HG02885 (cell line): Measurements from ENCODE around the gene OR2F2.

ENCODE experiments used
- ATAC-seq: cut with Tn5 transposase; IDR thresholded peaks from one replicate; pipeline ENCODE4 v1.9.1; 2021; ENCODE audit warnings: mild to moderate bottlenecking; ENCODE audit not compliant: unreplicated experiment, poor library complexity

Gene OR2F2, protein sequence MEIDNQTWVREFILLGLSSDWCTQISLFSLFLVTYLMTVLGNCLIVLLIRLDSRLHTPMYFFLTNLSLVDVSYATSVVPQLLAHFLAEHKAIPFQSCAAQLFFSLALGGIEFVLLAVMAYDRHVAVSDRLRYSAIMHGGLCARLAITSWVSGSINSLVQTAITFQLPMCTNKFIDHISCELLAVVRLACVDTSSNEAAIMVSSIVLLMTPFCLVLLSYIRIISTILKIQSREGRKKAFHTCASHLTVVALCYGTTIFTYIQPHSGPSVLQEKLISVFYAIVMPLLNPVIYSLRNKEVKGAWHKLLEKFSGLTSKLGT

DNA sequence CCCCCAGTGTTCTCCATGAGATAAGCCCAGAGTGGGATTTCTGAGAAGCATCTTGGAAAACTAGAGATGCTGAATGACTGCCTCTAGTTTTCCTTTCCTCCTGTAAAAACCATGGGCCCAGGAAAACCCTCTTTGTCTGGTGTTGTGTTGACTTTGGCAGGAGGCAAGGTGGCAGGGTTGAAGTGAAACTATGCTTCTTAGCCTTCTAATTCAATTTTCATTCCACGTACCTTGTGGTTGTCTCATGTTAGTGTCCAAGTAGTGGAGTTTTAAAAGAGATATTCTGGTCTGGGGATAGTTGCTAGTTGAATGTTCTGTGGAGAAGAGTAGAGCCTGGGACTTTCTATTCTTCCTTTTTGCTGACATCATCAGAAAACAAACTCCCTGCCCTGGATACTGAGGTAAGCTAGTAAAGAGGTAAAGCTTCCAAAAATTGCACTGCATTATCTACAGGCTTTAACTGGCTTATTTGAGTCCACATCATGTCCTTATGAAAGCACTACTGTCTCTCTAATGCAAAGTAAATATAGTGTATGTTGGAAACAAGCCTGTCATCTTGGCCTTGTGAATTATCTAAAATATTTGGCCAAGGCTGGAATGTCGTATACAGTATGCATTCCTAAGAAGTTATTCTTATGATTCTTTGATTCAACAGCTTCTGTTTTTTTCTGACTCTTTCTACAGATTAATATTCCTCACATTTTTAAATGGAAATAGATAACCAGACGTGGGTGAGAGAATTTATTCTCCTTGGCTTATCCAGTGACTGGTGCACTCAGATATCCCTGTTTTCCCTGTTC lies at the start of gene OR2F2:
TSS of gene OR2F2 (plus strand) at position 708 of the 800 bp plus-strand sequence. CDS start at position 708, 0 bp downstream.
- ATAC-seq: no peak

DNA sequence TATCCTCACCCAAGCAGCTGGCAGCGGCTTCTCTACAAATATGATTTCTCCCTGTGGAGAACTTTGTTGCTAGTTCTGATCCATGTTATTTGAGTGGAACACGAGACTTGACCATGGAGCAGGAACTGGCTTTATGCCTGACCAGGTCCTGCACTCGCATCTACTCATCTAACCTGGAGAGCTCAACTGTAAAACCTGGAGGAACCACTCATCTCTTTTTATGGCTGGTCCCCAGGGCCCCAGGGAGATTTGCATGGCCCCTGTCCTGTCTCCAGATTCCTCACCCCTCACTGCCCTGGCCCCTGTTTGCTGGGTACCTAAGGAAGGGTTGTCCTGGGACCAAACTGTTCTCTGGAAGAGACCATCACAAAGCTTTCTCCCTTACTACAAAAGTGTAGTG lies 49.1 kb upstream of the OR2F2 start:
- ATAC-seq: peak; percentile 30

DNA sequence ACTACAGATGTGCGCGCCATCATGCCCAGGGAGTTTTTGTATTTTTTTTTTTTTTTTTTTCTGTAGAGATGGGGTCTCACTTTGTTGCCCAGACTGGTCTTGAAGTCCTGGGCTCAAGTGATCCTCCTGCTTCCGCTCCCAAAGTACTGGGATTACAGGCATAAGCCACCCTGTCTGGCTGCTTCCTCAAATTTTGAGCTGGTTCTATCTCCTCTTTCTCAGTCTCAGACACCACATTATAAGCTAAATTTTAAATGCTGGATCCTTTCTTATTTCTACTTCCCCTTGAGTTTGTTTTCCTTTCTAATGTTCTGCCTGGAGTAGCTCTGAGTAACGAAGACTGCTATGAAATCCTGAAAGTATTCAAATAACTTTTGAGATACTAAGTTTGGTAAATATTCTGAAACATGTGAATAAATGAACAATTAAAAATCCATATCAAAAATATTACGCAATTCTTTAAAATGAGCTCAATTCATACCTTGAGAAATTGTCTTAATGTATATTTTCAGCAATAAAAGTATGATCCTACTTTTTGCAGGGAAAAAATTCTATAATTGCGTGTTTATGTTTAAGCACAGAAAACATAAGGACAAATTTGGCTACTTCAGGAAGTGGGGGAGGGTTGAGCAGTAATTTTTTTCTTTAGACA lies 48.1 kb upstream of the OR2F2 start:
- no peak for ATAC-seq

DNA sequence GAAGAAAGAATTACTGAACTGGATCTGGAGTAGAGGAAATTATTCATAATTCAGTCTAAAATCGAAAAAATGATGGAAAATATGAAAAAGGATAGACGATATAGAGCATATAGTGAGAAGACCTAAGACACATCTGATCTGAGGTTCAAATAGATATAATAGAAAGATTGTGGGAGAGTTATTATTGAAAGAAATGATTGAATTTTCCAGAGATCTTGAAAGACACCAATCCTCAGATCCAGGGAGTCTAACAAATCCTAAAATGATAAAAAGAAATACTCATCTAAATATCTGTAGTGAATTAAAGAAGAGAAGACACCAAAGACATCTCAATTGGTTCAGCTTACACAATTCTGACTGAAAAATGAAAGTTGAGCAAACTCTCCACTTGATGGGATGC lies 46.0 kb upstream of the OR2F2 start:
- no peak for ATAC-seq

DNA sequence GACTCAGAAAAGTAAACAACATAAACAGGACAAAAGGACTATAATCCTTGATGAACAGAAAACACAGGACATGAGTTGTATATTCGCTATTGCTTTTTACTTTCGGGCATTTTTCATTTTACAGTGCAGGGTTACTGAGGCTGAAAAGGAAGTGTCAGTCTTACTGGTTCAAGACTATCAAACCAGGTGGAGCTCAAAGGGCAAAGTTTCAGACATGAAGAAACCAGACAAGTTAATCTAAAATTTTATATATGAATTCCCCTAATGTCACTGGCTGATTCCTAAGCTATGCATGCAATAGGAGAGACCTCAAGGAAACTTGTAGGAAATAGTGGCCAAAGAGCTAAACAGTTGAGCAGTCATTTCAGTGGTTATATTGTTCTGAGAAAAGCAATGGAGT lies 44.5 kb upstream of the OR2F2 start:
- ATAC-seq: no peak

DNA sequence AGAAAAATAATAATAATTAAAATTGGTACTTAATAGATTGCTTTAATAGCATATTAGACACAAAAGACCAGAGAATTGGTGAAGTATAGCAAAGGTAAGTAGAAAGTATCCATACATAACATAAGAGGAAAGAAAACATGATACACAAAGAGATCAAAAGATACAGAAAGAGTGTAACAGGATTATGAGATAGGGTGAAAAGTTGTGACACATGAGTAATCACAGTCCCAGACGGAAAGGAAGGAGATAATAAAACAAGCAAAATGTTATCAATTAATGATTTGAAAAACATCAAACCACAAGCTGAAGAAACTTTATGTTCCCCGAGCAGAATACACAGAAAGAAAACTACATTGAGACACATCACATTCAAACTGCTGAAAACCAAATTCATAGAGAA lies 43.6 kb upstream of the OR2F2 start:
- no peak for ATAC-seq

DNA sequence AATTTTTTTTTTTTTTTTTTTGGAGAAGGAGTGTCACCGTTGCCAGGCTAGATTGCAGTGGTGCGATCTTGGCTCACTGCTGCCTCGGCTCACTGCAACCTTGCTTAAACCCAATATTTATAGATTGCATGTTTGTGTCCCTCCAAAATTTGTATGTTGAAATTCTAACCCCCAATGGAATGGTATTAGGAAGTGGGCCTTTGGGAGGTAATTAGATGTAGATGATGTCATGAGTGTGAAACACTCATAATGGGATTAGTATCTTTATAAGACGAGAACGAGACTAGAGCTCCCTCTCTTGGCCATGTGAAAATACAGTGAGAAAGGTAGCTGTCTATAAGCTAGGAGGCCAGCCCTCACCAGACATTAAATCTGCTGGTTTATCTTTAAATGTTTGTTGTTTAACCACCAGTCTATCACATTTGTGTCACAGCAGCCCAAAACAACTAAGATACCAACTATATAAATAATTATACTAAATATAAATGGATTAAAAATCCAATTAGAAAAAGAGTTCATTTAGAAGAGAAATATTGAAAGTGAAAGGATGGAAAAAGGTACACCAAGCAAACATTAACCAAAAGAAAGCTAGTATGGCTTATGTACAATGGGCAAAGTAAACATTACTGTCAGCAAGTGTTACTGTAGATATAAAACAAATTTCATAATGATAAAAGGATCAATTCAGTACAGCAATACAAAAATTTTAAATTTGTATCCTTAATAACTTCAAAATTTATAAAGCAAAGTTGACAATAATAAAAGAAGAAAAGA lies 42.3 kb upstream of the OR2F2 start:
- ATAC-seq: peak; percentile 98

DNA sequence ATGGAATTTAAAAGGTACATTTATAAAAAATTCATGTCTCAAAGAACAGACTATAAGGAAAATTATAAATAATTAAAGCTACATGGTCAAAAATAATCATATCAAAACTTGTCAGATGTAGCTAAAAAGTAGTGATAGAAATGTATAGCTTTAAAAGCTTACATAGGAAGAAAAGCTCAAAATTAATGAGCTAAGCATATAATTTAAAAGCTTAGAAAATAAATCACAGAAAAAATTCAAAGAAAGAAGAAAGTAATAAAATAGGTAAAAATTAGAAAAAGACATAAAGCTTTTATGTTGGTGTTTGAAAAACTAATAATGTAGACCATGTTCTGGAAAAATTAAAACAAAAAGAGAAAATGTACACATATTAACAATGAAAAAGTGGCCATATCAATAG lies 38.4 kb upstream of the OR2F2 start:
- ATAC-seq: no peak

DNA sequence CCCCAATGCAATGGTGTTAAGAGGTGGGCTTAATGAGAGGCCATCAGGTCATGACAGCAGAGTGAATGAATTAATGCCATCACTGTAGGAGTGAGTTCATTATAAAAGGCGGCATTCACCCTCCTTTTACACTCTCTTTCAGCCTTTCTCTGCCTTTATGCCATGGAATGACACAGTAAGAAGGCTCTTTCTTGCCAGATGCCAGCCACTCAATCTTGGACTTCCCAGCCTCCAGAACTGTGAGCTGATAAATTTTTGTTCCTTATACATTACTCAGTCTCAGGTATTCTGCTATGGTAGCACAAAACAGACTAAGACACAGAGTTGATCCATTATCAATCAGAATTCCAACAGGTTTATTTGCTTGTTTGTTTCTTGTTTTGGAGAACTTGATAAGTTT lies 36.2 kb upstream of the OR2F2 start:
- ATAC-seq: no peak

DNA sequence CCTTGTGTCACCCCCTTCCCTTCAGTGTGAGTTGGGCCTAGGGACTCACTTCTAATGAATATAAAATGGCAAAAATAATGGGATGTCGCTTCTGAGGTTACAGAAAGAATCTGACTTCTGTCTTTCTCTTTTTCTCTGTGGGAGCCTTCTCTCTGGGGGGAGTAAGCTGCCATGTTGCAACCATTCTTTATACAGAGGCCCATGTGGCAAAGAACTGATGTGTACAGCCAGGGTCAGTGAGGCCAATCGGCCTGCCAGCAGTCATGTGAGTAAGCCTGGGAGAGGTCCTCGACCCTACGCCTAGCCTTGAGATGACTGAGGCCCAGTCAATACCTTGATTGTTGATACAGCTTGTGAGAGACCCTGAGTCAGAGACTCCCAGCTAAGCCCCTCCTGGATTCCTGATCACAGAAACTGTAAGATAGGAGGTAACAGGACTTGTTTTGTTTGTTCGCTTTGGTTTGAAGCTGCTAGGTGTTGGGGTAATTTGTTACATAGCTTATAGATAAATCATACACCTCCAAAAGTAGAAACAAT lies 34.7 kb upstream of the OR2F2 start:
- no peak for ATAC-seq

DNA sequence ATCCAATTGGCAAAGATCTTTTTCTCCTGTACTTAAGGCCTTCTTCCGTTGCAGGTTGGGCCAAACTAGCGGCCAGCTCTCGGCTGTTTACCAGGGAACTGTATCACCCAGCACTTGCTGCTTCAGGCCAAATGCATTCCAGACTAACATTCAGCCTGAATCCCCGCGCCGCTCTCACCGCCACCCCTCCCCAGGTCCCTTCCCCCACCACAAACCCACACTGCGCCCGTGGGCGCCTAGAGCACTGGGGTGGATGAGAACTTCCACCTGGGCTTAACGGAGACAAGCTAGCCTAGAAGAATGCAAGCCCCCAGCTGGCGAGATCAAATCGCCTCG lies 33.7 kb upstream of the OR2F2 start:
- no peak for ATAC-seq

DNA sequence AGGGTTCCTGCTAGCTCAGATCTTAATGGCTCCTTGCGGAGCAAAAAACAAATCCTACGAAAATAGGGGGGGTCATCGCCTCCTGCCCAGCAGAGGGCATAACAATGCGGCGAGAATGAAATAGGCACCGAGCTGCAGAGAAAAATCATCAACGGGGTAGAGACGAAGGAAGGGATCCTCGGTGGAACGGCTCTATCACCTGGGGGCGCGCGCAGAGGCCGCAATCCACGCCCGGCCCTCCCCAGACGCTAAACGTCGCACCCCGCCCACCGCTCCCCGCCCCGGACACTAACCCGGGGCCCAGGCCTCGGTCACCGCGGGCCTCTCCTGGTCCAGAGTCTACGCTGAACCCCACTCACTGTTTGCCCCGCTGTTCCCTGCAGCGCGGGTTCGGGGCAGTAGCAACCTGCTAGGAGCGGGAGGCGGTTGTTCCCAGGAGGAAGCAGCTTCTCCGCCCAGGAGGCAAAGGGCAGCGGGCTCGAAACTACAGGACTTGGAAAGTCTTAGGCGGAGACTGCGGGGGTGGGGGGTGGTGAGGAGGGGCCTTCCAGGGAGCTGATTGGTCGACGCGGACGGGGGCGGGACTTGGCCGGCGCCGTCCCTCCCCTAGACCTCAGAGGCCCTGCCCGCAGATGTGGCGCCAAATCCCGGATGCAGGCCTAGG lies 33.2 kb upstream of the OR2F2 start, which contains the start of gene TCAF1:
TSS of gene TCAF1 (minus strand) at position 509 of the 664 bp plus-strand sequence. CDS start 25,568 bp downstream, outside the sequence.
- ATAC-seq: peak; percentile 92

DNA sequence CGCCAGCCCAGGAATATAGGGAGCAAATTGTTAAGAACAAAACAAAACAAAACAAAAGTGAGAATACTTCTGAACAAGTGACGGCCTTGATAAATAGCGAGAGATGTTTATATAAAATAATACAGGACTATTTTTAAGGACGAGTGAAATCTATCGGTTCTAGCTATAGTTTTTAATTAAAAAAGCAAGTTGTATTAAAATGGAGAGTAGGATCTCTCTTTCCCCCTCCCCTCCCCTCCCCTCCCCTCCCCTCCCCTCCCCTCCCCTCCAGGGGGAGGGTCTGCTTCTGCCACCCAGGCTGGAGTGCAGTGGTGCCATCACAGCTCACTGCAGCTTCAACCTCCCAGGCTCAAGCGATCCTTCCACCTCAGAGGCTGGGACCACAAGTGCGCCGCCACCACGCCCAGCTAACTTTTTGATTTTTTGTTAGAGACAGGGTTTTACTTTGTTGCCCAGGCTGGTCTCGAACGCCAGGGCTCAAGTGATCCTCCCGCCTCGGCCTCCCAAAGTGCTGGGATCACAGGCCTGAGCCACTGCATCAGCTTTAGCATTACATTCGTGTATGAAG lies 32.6 kb upstream of the OR2F2 start:
- ATAC-seq: no peak

DNA sequence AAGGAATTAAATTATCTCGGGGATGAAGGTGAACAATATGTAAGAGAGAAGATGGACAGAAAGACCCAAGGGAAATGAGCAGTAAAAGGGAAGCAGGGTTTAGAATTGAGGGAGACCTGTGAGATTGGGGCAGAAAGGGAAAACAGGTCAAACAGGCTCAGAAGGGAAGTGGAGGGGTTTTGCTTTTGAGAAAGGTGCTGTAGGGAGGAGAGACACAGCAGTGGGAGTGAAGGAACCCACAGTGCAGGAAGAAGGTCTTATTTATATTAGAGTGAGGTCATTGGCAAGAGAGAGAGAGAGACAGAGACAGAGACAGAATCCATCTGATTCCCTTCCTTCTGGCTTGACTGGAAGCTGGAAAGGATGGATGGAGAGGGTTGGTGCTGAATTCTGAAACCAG lies 29.5 kb upstream of the OR2F2 start:
- no peak for ATAC-seq

DNA sequence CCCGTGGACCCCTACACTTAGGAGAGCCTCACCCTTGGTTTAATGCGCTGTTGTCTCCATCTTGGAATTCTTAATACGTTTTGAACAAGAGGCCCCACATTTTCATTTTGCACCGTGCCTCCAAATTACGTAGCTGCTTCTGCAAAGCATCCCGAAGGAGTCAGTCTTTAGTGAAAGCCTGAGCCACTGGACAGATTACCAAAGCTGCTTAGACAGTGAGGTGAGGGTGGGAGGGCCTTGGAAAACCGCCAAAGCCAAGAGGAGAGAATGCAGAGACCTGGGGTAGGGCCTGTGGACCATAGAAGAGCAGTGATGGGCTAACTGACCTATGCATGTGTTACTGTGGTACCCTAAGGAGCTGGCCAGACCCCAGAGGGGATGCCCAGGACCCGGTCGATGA lies 28.9 kb upstream of the OR2F2 start:
- ATAC-seq: no peak

DNA sequence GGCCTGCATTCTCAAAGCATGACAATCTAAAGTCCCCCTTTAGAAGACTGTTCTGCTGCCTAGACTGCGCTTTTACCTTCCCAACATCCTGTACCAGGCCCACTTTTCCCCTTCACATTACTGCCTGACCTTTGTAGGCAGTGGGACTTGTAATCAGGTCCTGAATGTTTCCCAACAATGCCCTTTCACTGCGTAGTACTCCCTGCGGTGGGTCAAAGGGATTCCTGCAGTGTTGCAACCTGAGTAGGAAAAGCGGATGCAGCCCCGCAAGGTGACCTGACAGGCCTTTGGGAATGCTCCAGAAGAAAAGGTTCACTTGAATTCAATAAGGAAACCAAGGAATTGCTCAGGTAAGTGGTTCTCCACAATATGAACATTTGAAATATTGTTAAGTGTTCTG lies 28.1 kb upstream of the OR2F2 start:
- no peak for ATAC-seq

DNA sequence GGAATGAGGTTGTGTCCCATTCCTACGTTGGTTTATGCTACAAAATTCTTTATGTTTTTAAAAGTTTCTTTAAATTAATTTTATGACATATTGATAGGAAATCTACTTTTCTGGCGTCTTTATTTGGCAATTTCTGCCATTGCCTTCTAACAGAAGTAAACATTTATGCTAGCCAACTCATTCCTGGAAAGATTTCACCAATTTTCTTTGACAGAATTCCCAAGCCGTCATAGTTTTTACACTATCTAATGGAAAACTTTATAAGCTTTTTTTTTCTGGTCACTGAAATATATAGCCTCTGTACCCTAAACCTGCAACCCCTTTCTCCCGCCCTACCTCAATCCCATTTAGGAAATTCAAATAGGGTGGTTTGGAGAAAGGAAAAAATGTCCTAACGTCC lies 26.9 kb upstream of the OR2F2 start:
- ATAC-seq: no peak

DNA sequence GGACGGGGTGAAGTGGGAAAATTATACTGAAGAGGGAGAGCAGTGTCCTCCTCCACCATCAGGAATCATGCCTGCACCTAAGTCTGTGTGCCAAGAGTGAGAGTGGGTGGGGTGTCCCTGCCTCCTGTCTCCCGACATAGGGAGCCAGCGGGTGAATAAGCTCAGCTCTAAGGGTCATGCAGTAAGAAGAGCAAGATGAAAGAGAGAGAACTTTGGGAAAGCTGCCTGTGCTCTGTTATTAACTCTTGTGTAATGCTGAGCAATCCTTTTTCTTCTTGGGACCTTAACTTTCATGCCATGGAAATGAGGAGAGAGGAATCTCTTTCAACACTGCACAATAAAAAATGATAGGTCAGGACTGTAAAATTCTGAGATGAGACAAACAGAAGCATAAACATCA lies 25.2 kb upstream of the OR2F2 start:
- ATAC-seq: no peak

DNA sequence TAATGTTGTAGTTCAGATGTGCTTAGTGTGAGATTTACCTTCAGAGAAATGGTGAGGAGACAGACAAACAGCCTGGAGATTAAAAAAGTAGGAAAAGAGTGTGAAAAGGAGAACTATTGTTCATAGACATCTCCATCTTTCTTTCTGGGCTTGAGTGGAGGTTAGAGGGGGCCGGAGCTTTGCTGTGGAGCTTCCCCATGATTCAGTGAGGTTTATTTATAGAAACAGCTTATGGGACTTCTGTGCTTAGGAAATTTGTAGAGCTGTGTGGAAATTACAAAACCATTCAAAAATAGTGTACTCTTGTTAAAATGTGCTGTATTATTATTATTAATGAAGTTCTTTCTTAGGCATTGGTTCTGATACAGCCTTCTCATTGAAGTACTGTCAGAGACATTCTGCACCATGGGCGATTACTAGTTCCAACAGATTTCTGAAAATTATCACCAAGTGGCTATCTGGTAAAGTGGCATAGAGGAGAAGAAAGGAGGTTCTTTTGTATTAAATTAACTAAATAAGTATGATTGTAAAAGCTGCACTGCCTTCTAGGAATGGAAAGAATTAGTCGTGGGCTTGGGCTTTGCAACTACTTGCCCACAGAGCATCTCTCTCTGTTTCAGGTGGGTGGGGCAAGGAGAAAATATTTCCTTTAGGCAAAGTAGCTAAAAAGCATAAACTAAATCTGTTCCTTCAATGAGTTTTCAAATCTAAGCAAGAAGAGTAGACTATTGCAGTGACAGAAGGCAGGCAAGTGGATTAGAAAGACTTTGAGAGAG lies 24.4 kb upstream of the OR2F2 start:
- ATAC-seq: no peak
